GM18511 (cell line): ENCODE data around the gene CEP170B.
"Not testable (repeated sequence)": the region's sequence is repeated elsewhere in the genome, so short reads cannot be mapped to it uniquely, and the experiment has no call there.

ENCODE experiments used
- ATAC-seq: cut with Tn5 transposase; IDR thresholded peaks from one replicate; pipeline ENCODE4 v1.9.1; 2021; ENCODE audit warnings: mild to moderate bottlenecking, moderate library complexity; ENCODE audit not compliant: unreplicated experiment

CEP170B gene

GRCh38 chr14:104843442-104844305 lies 21.4 kb upstream of the CEP170B start:
- no peak for ATAC-seq

GRCh38 chr14:104844306-104845032 lies 20.6 kb upstream of the CEP170B start:
- no peak for ATAC-seq

- no peak for ATAC-seq
These were observed 19.9 kb upstream of the CEP170B start for GRCh38 chr14:104845033-104845666.

GRCh38 chr14:104845834-104846441 lies 19.1 kb upstream of the CEP170B start:
- no peak for ATAC-seq

- ATAC-seq = no peak
These were observed 12.8 kb upstream of the CEP170B start for GRCh38 chr14:104852280-104852663.

GRCh38 chr14:104855532-104856090 lies 9.5 kb upstream of the CEP170B start:
- no peak for ATAC-seq

- ATAC-seq = no peak
These were observed 8.8 kb upstream of the CEP170B start for GRCh38 chr14:104856157-104856868.

- ATAC-seq = no peak
These were observed 7.9 kb upstream of the CEP170B start for GRCh38 chr14:104856869-104857860.

- ATAC-seq = not testable (repeated sequence)
These were observed 7.1 kb upstream of the CEP170B start for GRCh38 chr14:104857931-104858330.

- no peak for ATAC-seq
These were observed 6.1 kb upstream of the CEP170B start for GRCh38 chr14:104858811-104859426.

GRCh38 chr14:104859900-104860299 lies 5.2 kb upstream of the CEP170B start:
- no peak for ATAC-seq

GRCh38 chr14:104860414-104860813 lies 4.7 kb upstream of the CEP170B start:
- no peak for ATAC-seq

GRCh38 chr14:104863131-104863862 lies 1.8 kb upstream of the CEP170B start:
- no peak for ATAC-seq

GRCh38 chr14:104863923-104864266 lies 1.2 kb upstream of the CEP170B start:
- ATAC-seq = no peak

GRCh38 chr14:104864267-104865080 lies 594 bp upstream of the CEP170B start:
- no peak for ATAC-seq

GRCh38 chr14:104865631-104866441 lies 768 bp downstream of the CEP170B start:
- no peak for ATAC-seq
